ENCODE measurements around the gene TMPRSS9. TPM values are rescaled to one million over a fixed set of nuclear protein-coding genes. Genes with fewer than 3 reads are reported as not detected.

TMPRSS9 gene
- total and polyA plus RNA-seq, 2 experiments from 2014 or later = 0.28 TPM; not detected in 1

GRCh38 chr19:2323707-2324106, 36.4 kb upstream of the TMPRSS9 start:
- TF ChIP-seq EZH2phosphoT487 (IDR thresholded peaks at IDR 0.05; ENCODE audit: insufficient read depth, low read depth) (no peak), EZH2 (IDR thresholded peaks at IDR 0.05; ENCODE audit: insufficient read depth, poor library complexity, severe bottlenecking) (no peak)
- H3K9ac ChIP-seq = no peak overlapping the region
- H3K4me3 ChIP-seq = no peak overlapping the region
- no peaks in the 10 kb centered on the region for H4K20me1 ChIP-seq (ENCODE audit: insufficient read depth)
- H3K36me3 ChIP-seq (ENCODE audit: low read depth) = no peaks in the 10 kb centered on the region
- 88 to 91% methylated on average over 12 to 19 of the region's 19 CpGs for WGBS, 2 experiments (ENCODE audit: low coverage in 1 of 2, low lambda C conversion rate in 2 of 2, missing lambda C conversion rate in 2 of 2)
- DNase-seq = no peak
- H3K79me2 ChIP-seq (ENCODE audit: insufficient read depth) = peaks cover 41% of the 10 kb centered on the region
- no peak overlapping the region for H2AFZ ChIP-seq
- no peak overlapping the region for H3K27ac ChIP-seq
- no peaks in the 10 kb centered on the region for H3K27me3 ChIP-seq (replicated peaks; ENCODE audit: insufficient read depth)
- H3K4me1 ChIP-seq (ENCODE audit: insufficient read depth) = no peaks in the 10 kb centered on the region
- H3K9me2 ChIP-seq (ENCODE audit: insufficient read depth) = no peaks in the 10 kb centered on the region
- H3F3A ChIP-seq (ENCODE audit: insufficient read depth) = peaks cover 6% of the 10 kb centered on the region; the same call in 1 of the 2 replicates
- H3K4me2 ChIP-seq (ENCODE audit: unreplicated experiment) = no peak overlapping the region
- no peaks in the 10 kb centered on the region for H3K9me3 ChIP-seq (ENCODE audit: low read depth)
- in situ Hi-C loops (cut with MboI) = no loop called here

- Histone ChIP-seq H4K20me1 (ENCODE audit: insufficient read depth) (no peaks in the 10 kb centered on the region), H2AFZ (no peak overlapping the region), H3F3A (ENCODE audit: insufficient read depth) (no peaks in the 10 kb centered on the region), H3K27ac (no peak overlapping the region), H3K27me3 (replicated peaks; ENCODE audit: insufficient read depth) (no peaks in the 10 kb centered on the region), H3K4me2 (ENCODE audit: unreplicated experiment) (no peak overlapping the region), H3K9me2 (ENCODE audit: insufficient read depth) (no peaks in the 10 kb centered on the region), H3K4me3 (no peak overlapping the region), H3K9me3 (ENCODE audit: low read depth) (no peaks in the 10 kb centered on the region), H3K79me2 (ENCODE audit: insufficient read depth) (peaks cover 48% of the 10 kb centered on the region), H3K9ac (no peak overlapping the region), H3K36me3 (ENCODE audit: low read depth) (no peaks in the 10 kb centered on the region), H3K4me1 (ENCODE audit: insufficient read depth) (peaks cover under 1% of the 10 kb centered on the region; the same call in 1 of the 2 replicates)
- DNase-seq = no peak
- WGBS, 2 experiments (ENCODE audit: low coverage in 1 of 2, low lambda C conversion rate in 2 of 2, missing lambda C conversion rate in 2 of 2) = 88 to 90% methylated on average over 34 of the region's 34 CpGs
- in situ Hi-C loops (cut with MboI) = no loop called here
- TF ChIP-seq EZH2phosphoT487 (IDR thresholded peaks at IDR 0.05; ENCODE audit: insufficient read depth, low read depth) (no peak), EZH2 (IDR thresholded peaks at IDR 0.05; ENCODE audit: insufficient read depth, poor library complexity, severe bottlenecking) (no peak)
These were observed 35.7 kb upstream of the TMPRSS9 start for GRCh38 chr19:2324220-2324948.

- Histone ChIP-seq H4K20me1 (ENCODE audit: insufficient read depth) (no peaks in the 10 kb centered on the region), H3K36me3 (ENCODE audit: low read depth) (no peaks in the 10 kb centered on the region), H3K4me2 (ENCODE audit: unreplicated experiment) (no peak overlapping the region), H3K79me2 (ENCODE audit: insufficient read depth) (peaks cover 59% of the 10 kb centered on the region), H3K9me2 (ENCODE audit: insufficient read depth) (no peaks in the 10 kb centered on the region), H3K27me3 (replicated peaks; ENCODE audit: insufficient read depth) (no peaks in the 10 kb centered on the region), H3F3A (ENCODE audit: insufficient read depth) (no peaks in the 10 kb centered on the region), H3K4me1 (ENCODE audit: insufficient read depth) (peaks cover 6% of the 10 kb centered on the region; the same call in 1 of the 2 replicates), H3K27ac (no peak overlapping the region), H3K9ac (no peak overlapping the region), H2AFZ (no peak overlapping the region), H3K4me3 (no peak overlapping the region), H3K9me3 (ENCODE audit: low read depth) (no peaks in the 10 kb centered on the region)
- no peak for DNase-seq
- in situ Hi-C loops (cut with MboI) = no loop called here
- 81 to 83% methylated on average over 27 to 29 of the region's 29 CpGs for WGBS, 2 experiments (ENCODE audit: low coverage in 1 of 2, low lambda C conversion rate in 2 of 2, missing lambda C conversion rate in 2 of 2)
- TF ChIP-seq EZH2 (IDR thresholded peaks at IDR 0.05; ENCODE audit: insufficient read depth, poor library complexity, severe bottlenecking) = no peak
- TF ChIP-seq EZH2phosphoT487 (IDR thresholded peaks at IDR 0.05; ENCODE audit: insufficient read depth, low read depth) = no peak
These were observed 34.6 kb upstream of the TMPRSS9 start for GRCh38 chr19:2325281-2326046.

- TF ChIP-seq EZH2 (IDR thresholded peaks at IDR 0.05; ENCODE audit: insufficient read depth, poor library complexity, severe bottlenecking) = no peak
- Histone ChIP-seq H3K79me2 (ENCODE audit: insufficient read depth) (peaks cover 72% of the 10 kb centered on the region), H3K4me3 (peak overlapping the region; percentile 95), H4K20me1 (ENCODE audit: insufficient read depth) (no peaks in the 10 kb centered on the region), H2AFZ (no peak overlapping the region), H3K36me3 (ENCODE audit: low read depth) (no peaks in the 10 kb centered on the region), H3K9me3 (ENCODE audit: low read depth) (no peaks in the 10 kb centered on the region), H3F3A (ENCODE audit: insufficient read depth) (no peaks in the 10 kb centered on the region), H3K4me2 (ENCODE audit: unreplicated experiment) (peak overlapping the region; percentile 78), H3K9ac (peak overlapping the region; percentile 92), H3K27me3 (replicated peaks; ENCODE audit: insufficient read depth) (no peaks in the 10 kb centered on the region), H3K9me2 (ENCODE audit: insufficient read depth) (no peaks in the 10 kb centered on the region), H3K4me1 (ENCODE audit: insufficient read depth) (peaks cover 6% of the 10 kb centered on the region; the same call in 1 of the 2 replicates), H3K27ac (no peak overlapping the region; the same call in 1 of the 2 replicates)
- in situ Hi-C loops (cut with MboI) = no loop called here
- DNase-seq = peak; percentile 20
- 92 to 93% methylated on average over 16 of the region's 16 CpGs for WGBS, 2 experiments (ENCODE audit: low coverage in 1 of 2, low lambda C conversion rate in 2 of 2, missing lambda C conversion rate in 2 of 2)
These were observed 33.2 kb upstream of the TMPRSS9 start for GRCh38 chr19:2326699-2327360.

All from GM23248 (cell line).